Activated T-cell treated with anti-CD3 and anti-CD28 coated beads, Interleukin-2, amount 50 U/mL, for 72 hours (primary cell): Measurements from ENCODE around the gene ASTN2. TPM values are rescaled to one million over a fixed set of nuclear protein-coding genes. Genes with fewer than 3 reads are reported as not detected.

ENCODE experiments used
- ATAC-seq, 2 donors: fragments of 150-1000 bp; cut with Tn5 transposase; replicated peaks in 1 of 2; 2 replicates each; pipeline ENCODE4 v1.10.0; 2021; ENCODE audit warnings: moderate library complexity in 2 of 2, mild to moderate bottlenecking in 1 of 2
- DNase-seq, 2 donors: peaks; one replicate each; pipeline ENCODE4 v3.0.0; 2021 to 2022; ENCODE audit warnings: mixed read lengths in 1 of 2
- H3K27ac Mint-ChIP-seq: one replicate; pipeline ENCODE4 v1.8.0; 2022; ENCODE audit warnings: mild to moderate bottlenecking, moderate library complexity, mixed read lengths
- H3K27me3 Mint-ChIP-seq: one replicate; pipeline ENCODE4 v1.8.0; 2022; ENCODE audit warnings: low read depth, mixed read lengths
- H3K36me3 Mint-ChIP-seq, 2 donors: one replicate each; pipeline ENCODE4 v1.8.0; 2022; ENCODE audit warnings: mixed read lengths in 2 of 2, mild to moderate bottlenecking in 1 of 2; ENCODE audit not compliant: insufficient read depth in 2 of 2
- H3K4me1 Mint-ChIP-seq: one replicate; pipeline ENCODE4 v1.8.0; 2022; ENCODE audit warnings: low read depth, mixed read lengths
- H3K4me3 Mint-ChIP-seq, 2 donors: one replicate each; pipeline ENCODE4 v1.8.0; 2022; ENCODE audit warnings: mild to moderate bottlenecking in 2 of 2, mixed read lengths in 2 of 2, moderate library complexity in 2 of 2
- H3K9me3 Mint-ChIP-seq, 2 donors: one replicate each; pipeline ENCODE4 v1.8.0; 2022; ENCODE audit warnings: mixed read lengths in 2 of 2
- total RNA-seq, 2 donors: library from RNA; stranded (reverse); gene quantifications; one replicate each; pipeline ENCODE4 v1.2.3, GENCODE V29; 2022

Gene ASTN2
- total RNA-seq, 2 donors from 2014 or later, result 4.2 to 5.6 TPM

DNA sequence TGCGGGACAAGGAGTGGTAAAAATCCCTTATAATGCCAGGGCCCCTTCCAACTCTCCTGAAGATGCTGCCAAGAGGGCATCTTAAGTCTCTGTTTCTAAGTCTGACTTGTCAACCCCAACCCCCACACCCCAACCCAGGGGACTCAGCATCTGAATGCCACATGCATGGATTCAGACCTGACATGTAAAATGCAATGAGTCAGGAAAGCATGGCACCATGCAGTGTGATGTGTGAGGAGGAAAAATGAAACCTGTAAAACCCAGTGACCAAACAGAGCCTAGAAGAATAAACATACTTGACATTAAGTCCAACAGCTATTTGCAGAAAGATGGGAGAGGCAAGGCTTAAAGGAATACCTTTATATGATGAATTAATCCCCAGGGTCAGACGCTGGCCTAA, 112.4 kb downstream of the ASTN2 start:
- Mint-ChIP-seq H3K27ac (no peak overlapping the region), H3K9me3 (peaks cover 0 to 5% of the 10 kb centered on the region in 2 donors), H3K27me3 (no peaks in the 10 kb centered on the region), H3K4me3 (no peak overlapping the region), H3K4me1 (no peaks in the 10 kb centered on the region), H3K36me3 (no peaks in the 10 kb centered on the region)
- no peak for DNase-seq
- ATAC-seq, result no peak

DNA sequence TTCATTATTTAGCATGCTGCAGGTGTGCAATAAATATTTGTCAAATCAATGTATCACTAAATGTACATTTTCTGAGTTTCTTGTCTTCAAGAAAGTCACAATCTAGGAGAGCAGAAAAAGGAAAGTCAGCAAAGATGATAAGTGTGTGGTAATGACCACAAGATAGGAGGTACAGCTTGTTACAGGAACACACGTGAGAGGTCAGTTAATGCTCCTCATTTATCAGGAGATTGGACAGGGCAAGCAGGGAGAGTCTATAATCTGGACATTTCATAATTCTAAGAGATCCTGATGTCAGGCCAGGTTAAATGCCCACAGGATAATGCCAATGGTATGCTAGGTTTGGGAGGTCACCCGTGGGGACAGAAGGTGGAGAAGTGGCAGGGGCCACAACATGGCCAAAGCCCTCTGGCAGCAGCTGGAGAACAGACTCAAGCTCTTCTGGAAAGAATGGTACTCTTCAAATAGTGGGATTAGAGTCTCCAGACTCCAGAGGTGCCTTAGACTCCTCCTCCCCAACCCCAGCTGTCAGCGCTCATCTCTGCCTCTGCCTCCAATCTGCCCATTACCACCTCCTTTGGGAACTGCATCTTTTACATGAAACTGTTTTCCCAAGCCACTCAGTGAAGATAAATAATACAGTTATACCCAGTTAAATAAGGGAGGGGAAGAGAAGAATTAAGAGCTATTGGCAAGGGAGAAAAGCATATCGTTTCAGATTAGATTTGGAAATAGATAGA, 114.3 kb downstream of the ASTN2 start:
- H3K4me1 Mint-ChIP-seq, result no peaks in the 10 kb centered on the region
- H3K9me3 Mint-ChIP-seq, result peaks cover 0 to 8% of the 10 kb centered on the region in 2 donors
- H3K36me3 Mint-ChIP-seq, result no peaks in the 10 kb centered on the region
- DNase-seq (no peak), ATAC-seq (no peak)
- no peak overlapping the region for H3K27ac Mint-ChIP-seq
- no peak overlapping the region for H3K4me3 Mint-ChIP-seq
- H3K27me3 Mint-ChIP-seq, result no peaks in the 10 kb centered on the region

DNA sequence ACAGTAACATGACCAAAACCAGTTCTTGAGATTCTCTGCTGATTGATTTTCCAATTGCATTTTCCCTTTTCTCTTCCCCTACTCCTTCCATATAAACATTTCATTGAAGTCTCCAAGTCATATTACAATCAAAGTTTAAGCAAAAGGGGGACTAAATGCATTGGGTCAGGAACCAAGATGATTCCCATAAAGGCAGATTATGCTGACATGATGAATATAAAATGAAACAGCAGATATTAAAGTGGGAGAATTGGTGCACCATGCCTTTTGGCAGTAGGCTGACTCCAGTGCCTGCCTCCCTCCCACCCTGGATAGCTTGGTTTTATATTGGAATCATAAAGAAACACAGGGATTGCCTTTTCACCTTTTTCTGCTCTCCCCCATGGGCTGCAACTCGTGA, 118.4 kb downstream of the ASTN2 start:
- no peaks in the 10 kb centered on the region for H3K4me1 Mint-ChIP-seq
- H3K4me3 Mint-ChIP-seq, result no peak overlapping the region
- H3K27me3 Mint-ChIP-seq, result no peaks in the 10 kb centered on the region
- no peak overlapping the region for H3K27ac Mint-ChIP-seq
- ATAC-seq, result no peak
- peaks cover 3 to 6% of the 10 kb centered on the region in 2 donors for H3K9me3 Mint-ChIP-seq
- no peak for DNase-seq
- no peaks in the 10 kb centered on the region for H3K36me3 Mint-ChIP-seq

DNA sequence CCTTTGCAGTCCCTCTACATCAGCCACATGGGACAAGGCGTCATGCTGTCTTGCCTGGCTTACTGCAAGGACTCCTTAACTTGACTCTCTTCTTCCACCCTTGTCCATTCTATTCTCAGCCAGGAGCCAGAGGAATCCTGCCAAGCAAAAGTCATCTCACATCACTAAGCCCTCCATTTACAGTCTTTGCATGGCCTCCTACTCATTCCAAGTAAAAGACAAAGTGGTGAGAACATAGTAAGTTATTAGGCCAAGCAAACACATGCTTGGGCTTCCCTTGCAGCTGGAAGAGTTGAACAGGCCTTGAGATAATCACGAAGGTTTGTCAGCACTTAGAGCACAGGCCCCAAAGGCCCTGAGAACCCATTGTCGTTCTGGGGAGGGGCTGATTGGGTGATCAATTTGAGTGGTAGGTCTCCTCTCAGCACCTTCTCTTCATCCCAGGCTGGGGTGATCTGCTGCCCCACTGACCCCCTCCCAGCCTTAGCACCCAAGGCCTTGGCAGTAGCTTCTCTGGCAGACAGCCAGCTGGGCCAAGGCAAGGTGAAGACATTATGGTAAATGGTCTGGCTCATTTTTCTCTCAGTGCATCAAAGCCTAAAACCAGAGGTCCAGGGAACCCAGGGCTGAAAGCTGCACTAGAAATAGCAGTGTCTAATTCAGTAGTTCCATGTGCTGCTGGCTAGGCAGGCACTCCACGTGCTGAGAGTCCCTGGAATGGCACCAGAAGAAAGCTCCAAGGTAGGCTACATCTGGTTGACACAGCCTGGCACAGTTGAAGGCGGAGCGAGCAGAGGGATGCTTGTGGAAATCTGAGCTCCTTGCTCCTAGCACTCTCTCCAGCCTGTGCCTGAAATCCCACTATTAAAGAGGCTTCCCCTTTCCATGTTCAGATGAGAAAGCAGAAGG, 121.4 kb downstream of the ASTN2 start:
- ATAC-seq (no peak), DNase-seq (no peak)
- H3K27me3 Mint-ChIP-seq, result no peaks in the 10 kb centered on the region
- H3K4me3 Mint-ChIP-seq, result no peak overlapping the region
- peaks cover 3% of the 10 kb centered on the region in 2 donors for H3K9me3 Mint-ChIP-seq
- H3K36me3 Mint-ChIP-seq, result no peaks in the 10 kb centered on the region
- H3K27ac Mint-ChIP-seq, result no peak overlapping the region
- H3K4me1 Mint-ChIP-seq, result no peaks in the 10 kb centered on the region

DNA sequence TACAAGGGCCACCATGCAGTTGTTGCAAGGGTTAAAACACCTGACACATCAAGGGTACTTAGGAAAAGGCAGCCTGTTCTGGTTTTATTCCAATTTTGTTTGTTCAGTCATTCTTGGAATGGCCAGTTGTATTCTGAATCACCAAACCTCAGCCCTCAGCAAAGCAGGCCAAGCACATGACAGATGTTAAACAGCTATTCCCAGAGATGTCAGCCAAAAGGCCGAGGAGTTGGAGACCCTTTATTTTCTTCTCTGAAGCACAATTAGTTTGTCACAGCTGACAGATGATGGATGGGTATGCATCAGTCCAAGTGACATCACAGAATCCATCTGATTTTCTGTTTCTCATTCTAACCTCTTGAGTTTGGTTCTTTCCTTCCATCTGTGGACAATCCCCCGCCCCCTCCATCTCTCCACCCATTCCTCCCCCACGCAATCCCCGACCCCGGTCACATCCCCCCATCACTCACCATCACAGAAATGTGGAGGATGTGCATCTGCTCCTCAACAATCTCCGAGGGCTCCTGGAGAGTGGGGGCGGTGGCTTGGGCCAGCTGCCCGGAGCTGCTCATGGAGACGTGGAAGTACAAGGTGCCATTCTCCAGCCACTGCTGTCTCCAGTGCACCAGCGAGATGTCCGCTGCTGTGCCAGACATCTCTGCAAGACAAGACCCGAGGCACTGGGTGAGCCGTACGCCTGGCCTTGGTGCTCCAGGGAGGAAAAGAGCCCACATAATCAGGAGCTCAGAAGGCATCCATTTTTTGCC, 123.8 kb downstream of the ASTN2 start:
- Mint-ChIP-seq H3K4me3 (no peak overlapping the region), H3K9me3 (peaks cover 3 to 7% of the 10 kb centered on the region in 2 donors), H3K27me3 (no peaks in the 10 kb centered on the region), H3K36me3 (no peaks in the 10 kb centered on the region), H3K27ac (no peak overlapping the region), H3K4me1 (no peaks in the 10 kb centered on the region)
- DNase-seq (no peak), ATAC-seq (no peak)

DNA sequence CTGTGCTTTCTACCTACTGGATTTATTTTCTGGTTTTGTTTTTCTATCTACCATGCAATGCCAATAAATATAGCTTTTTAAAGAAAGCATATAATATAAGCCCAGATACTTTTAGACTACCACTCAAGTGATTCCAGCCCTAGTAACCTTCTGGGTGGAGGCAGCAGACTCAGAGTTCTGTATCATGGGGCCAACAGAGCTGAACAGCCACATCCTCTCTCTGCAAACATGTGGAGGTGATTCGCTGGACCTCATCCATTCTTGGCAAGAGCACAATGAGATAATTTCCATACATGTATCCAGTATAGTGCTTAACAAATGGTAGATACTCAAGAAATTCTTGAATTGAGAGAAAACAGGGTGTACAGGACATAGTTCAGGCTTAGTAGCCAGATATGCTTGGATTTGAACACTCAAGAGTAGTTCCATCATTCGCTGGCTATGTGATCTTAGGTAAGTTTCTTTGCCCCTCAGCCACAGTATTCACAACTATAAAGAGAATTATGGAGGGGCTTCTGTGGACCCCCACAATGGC, 124.5 kb downstream of the ASTN2 start:
- H3K4me1 Mint-ChIP-seq, result no peaks in the 10 kb centered on the region
- H3K36me3 Mint-ChIP-seq, result no peaks in the 10 kb centered on the region
- no peak for DNase-seq
- H3K9me3 Mint-ChIP-seq, result peaks cover 3 to 4% of the 10 kb centered on the region in 2 donors
- no peak for ATAC-seq
- H3K27ac Mint-ChIP-seq, result no peak overlapping the region
- no peak overlapping the region for H3K4me3 Mint-ChIP-seq
- no peaks in the 10 kb centered on the region for H3K27me3 Mint-ChIP-seq

DNA sequence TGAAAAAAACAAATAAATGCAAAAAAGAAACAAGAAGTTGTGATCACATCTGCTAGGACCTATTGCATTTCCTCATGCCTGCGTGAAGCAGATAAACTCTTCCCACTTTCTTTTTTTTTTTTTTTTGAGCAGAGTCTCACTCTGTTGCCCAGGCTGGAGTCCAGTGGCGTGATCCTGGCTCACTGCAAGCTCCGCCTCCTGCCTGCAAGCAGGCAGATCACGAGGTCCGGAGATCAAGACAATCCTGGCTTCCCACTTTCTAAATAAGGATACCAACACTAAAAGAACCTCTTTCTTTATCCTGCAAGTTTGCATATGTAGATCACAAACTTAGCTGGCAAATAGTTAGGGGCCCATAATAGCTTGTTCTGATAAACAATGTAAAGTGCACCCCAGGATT, 128.6 kb downstream of the ASTN2 start:
- Mint-ChIP-seq H3K27me3 (no peaks in the 10 kb centered on the region), H3K27ac (no peak overlapping the region), H3K9me3 (peaks cover 0 to 6% of the 10 kb centered on the region in 2 donors), H3K4me1 (no peaks in the 10 kb centered on the region), H3K4me3 (no peak overlapping the region), H3K36me3 (no peaks in the 10 kb centered on the region)
- ATAC-seq, result no peak
- DNase-seq, result no peak

DNA sequence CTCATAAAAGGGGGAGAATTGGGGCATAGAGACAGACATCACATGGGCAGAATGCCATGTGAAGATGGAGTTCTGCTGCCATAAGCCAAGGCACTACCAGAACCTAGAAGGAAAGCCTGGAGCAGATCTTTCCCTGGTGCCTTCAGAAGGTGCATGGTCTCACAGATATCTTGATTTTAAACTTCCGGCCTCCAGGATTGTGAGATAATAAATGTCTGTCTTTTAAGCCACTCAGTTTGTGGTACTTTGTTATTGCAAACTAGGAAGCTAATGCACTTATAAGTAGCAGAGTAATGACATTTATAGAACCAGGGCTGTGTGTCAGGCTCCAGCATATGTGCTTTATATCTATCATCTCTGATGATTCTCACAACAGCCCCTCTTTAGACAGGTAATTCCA, 130.4 kb downstream of the ASTN2 start:
- DNase-seq, result no peak
- ATAC-seq, result no peak
- H3K27me3 Mint-ChIP-seq, result no peaks in the 10 kb centered on the region
- no peak overlapping the region for H3K4me3 Mint-ChIP-seq
- peaks cover 0 to 10% of the 10 kb centered on the region in 2 donors for H3K9me3 Mint-ChIP-seq
- H3K4me1 Mint-ChIP-seq, result no peaks in the 10 kb centered on the region
- no peaks in the 10 kb centered on the region for H3K36me3 Mint-ChIP-seq
- H3K27ac Mint-ChIP-seq, result no peak overlapping the region

DNA sequence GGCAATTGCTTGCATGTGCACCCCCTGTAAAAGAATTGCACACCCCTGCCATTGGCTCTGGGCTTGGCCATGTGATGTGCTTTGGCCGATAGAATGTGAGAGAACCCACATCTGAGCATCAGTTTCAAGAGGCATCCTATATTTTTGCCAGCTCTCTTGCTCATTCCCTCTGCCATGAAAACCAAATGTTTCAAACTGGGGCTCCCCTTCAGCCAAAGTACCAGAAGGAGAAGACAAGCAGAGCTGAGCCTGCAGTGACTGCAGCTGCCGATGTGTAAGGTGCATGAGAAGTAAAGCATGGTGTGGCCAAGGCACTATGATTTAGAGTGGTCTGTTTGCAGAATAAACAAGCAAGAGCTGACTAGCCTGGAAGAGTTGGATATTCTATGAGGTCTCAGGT, 132.3 kb downstream of the ASTN2 start:
- DNase-seq (no peak), ATAC-seq (no peak)
- no peaks in the 10 kb centered on the region for H3K27me3 Mint-ChIP-seq
- no peaks in the 10 kb centered on the region for H3K36me3 Mint-ChIP-seq
- no peak overlapping the region for H3K27ac Mint-ChIP-seq
- peaks cover 0 to 17% of the 10 kb centered on the region in 2 donors for H3K9me3 Mint-ChIP-seq
- no peaks in the 10 kb centered on the region for H3K4me1 Mint-ChIP-seq
- H3K4me3 Mint-ChIP-seq, result no peak overlapping the region

DNA sequence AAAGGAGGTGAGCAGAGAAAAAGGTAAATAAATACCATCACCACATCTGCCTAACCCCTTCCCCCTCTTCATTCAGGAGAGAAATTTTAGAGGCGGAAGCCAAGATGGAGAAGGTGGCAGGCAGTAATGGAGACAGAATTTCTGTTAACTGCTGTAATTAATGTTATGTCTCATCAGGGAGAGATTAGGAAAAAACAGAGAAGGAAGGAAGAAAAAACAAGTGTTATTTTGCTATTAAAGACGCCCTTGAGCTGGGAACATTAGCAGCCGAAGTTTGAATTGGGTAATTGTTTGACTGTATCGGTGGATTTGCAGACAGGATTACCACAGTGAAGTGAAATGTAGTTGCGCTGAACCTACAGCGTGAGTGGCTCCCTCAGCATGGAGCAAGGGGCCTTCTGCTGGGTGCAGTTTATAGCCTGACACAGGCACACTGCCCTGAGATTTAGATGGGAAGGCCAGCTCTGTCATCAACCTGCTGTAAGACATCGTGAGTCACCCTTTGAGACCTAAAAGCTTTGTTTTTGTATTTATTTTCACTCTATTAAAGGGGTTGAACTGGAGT, 136.3 kb downstream of the ASTN2 start:
- no peaks in the 10 kb centered on the region for H3K4me1 Mint-ChIP-seq
- no peak for DNase-seq
- no peak for ATAC-seq
- no peaks in the 10 kb centered on the region for H3K27me3 Mint-ChIP-seq
- peaks cover 0 to 15% of the 10 kb centered on the region in 2 donors for H3K9me3 Mint-ChIP-seq
- no peaks in the 10 kb centered on the region for H3K36me3 Mint-ChIP-seq
- no peak overlapping the region for H3K27ac Mint-ChIP-seq
- no peak overlapping the region for H3K4me3 Mint-ChIP-seq

DNA sequence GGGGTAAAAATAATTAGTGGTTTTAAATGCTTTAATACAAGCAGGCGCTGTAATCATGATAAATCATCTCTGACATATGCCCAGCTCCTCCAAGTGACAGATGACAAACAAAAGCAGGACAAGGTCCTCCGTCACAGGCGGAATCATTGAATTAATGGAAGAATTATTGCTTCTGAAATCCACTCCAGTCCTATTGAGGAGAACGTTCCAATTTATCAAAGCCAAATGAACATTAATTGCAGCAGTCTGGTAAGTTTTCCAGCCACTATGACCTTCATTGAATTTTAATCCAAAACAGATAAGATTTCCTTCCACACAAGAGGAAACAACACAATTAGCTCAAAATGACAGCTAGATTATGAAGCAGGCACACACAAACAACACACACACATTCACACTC, 136.8 kb downstream of the ASTN2 start:
- Mint-ChIP-seq H3K4me3 (no peak overlapping the region), H3K4me1 (no peaks in the 10 kb centered on the region), H3K27me3 (no peaks in the 10 kb centered on the region), H3K9me3 (peaks cover 0 to 15% of the 10 kb centered on the region in 2 donors), H3K36me3 (no peaks in the 10 kb centered on the region), H3K27ac (no peak overlapping the region)
- no peak for ATAC-seq
- no peak for DNase-seq

DNA sequence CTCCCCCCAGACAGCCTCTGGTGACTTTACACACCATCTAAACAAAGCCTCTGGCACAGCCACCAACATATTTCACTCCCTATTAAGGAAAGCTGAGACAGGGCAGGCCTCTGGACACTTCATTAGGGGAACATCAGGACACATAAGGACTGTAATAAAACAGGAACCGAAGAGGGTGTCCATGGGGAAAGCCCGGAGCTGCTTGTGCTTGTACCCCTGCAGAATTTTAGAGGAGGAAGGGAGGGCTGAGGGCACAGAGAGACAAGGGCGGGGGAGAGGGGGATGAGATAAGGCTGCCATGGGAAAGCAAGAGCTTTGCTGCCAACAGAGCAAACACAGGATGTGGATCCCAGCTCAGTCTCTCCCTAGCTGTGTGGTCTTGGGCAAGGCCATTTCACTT, 138.4 kb downstream of the ASTN2 start:
- no peak overlapping the region for H3K27ac Mint-ChIP-seq
- H3K27me3 Mint-ChIP-seq, result no peaks in the 10 kb centered on the region
- peaks cover 3 to 13% of the 10 kb centered on the region in 2 donors for H3K9me3 Mint-ChIP-seq
- ATAC-seq (no peak), DNase-seq (no peak)
- no peak overlapping the region for H3K4me3 Mint-ChIP-seq
- H3K36me3 Mint-ChIP-seq, result no peaks in the 10 kb centered on the region
- no peaks in the 10 kb centered on the region for H3K4me1 Mint-ChIP-seq
